ENCODE results near the gene PROSER3.

The PROSER3 gene

DNA sequence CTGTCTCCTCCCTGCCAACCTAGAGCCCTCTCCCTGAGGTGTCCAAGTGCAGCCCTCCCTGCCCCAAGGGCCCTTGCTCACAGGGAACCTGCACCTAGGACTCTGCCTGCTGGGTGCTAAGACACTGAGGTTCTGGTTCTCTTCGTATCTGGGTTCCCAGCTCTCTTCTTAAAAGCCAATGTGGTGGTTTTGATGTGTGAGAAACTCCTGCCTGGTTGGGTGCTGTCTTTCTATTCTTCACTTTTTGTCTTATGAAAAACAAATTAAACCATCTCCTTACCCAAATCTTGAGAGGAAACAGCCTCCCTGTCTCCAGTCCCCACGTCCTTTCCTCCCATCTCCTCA lies 44.5 kb upstream of the PROSER3 start:
- H3K9ac ChIP-seq, result no peak overlapping the region
- H3K79me2 ChIP-seq (ENCODE audit: insufficient read depth, low read depth), result peaks cover 4% of the 10 kb centered on the region
- H3K27ac ChIP-seq, result no peak overlapping the region
- H3K27me3 ChIP-seq (ENCODE audit: insufficient read depth, low read depth), result peaks cover 16% of the 10 kb centered on the region; the same call in 1 of the 2 replicates
- no peak overlapping the region for H3K4me2 ChIP-seq
- H3K36me3 ChIP-seq (ENCODE audit: insufficient read depth), result no peaks in the 10 kb centered on the region
- TF ChIP-seq, protein P1, sequence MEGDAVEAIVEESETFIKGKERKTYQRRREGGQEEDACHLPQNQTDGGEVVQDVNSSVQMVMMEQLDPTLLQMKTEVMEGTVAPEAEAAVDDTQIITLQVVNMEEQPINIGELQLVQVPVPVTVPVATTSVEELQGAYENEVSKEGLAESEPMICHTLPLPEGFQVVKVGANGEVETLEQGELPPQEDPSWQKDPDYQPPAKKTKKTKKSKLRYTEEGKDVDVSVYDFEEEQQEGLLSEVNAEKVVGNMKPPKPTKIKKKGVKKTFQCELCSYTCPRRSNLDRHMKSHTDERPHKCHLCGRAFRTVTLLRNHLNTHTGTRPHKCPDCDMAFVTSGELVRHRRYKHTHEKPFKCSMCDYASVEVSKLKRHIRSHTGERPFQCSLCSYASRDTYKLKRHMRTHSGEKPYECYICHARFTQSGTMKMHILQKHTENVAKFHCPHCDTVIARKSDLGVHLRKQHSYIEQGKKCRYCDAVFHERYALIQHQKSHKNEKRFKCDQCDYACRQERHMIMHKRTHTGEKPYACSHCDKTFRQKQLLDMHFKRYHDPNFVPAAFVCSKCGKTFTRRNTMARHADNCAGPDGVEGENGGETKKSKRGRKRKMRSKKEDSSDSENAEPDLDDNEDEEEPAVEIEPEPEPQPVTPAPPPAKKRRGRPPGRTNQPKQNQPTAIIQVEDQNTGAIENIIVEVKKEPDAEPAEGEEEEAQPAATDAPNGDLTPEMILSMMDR (conservative IDR thresholded peaks at IDR 0.05; ENCODE audit: low read depth, low read length), result no peak
- no peak overlapping the region for H2AFZ ChIP-seq (ENCODE audit: low read depth)
- H3K4me1 ChIP-seq (ENCODE audit: low read depth, poor library complexity, severe bottlenecking), result peaks cover 6% of the 10 kb centered on the region
- no peaks in the 10 kb centered on the region for H4K20me1 ChIP-seq (ENCODE audit: insufficient read depth)
- H3K4me3 ChIP-seq (IDR thresholded peaks at IDR 0.05; ENCODE audit: insufficient read depth, low read depth, low read length), result no peak overlapping the region

DNA sequence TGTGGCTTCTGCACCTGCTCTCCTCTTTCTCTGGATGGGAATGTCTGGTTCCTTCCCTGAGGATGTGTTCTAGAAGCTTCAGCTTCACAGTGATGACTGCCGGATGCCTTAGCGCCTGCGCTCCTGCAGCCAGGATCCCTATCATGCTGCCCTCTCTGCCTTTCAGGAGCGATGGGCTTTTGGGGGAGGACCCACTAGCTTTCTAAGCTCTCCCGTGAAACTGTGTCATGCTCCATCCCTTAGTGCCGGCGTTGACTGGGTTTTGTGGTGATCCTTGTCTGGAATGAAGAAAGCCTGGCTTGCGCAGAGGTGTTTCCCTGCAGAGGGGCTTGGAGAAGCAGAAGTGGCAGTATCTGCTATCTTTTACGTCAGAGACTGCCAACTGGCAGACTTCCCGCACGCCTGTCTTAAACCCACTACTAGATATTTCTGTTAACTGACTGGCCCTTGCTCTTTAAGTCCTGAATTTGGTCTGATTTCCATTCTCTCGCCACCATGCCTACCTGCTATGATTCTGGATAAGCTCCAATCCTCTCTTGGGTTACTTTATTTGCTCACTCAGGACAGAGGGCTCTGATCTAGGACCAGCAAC lies 44.0 kb upstream of the PROSER3 start:
- H3K36me3 ChIP-seq (ENCODE audit: insufficient read depth), result no peaks in the 10 kb centered on the region
- H4K20me1 ChIP-seq (ENCODE audit: insufficient read depth), result no peaks in the 10 kb centered on the region
- H3K27ac ChIP-seq, result no peak overlapping the region
- peaks cover 7% of the 10 kb centered on the region for H3K4me1 ChIP-seq (ENCODE audit: low read depth, poor library complexity, severe bottlenecking)
- TF ChIP-seq, protein P1 (conservative IDR thresholded peaks at IDR 0.05; ENCODE audit: low read depth, low read length), result no peak
- H3K79me2 ChIP-seq (ENCODE audit: insufficient read depth, low read depth), result peaks cover 9% of the 10 kb centered on the region
- no peak overlapping the region for H2AFZ ChIP-seq (ENCODE audit: low read depth)
- peaks cover 11% of the 10 kb centered on the region; the same call in 1 of the 2 replicates for H3K27me3 ChIP-seq (ENCODE audit: insufficient read depth, low read depth)
- H3K9ac ChIP-seq, result no peak overlapping the region
- no peak overlapping the region for H3K4me3 ChIP-seq (IDR thresholded peaks at IDR 0.05; ENCODE audit: insufficient read depth, low read depth, low read length)
- no peak overlapping the region for H3K4me2 ChIP-seq

DNA sequence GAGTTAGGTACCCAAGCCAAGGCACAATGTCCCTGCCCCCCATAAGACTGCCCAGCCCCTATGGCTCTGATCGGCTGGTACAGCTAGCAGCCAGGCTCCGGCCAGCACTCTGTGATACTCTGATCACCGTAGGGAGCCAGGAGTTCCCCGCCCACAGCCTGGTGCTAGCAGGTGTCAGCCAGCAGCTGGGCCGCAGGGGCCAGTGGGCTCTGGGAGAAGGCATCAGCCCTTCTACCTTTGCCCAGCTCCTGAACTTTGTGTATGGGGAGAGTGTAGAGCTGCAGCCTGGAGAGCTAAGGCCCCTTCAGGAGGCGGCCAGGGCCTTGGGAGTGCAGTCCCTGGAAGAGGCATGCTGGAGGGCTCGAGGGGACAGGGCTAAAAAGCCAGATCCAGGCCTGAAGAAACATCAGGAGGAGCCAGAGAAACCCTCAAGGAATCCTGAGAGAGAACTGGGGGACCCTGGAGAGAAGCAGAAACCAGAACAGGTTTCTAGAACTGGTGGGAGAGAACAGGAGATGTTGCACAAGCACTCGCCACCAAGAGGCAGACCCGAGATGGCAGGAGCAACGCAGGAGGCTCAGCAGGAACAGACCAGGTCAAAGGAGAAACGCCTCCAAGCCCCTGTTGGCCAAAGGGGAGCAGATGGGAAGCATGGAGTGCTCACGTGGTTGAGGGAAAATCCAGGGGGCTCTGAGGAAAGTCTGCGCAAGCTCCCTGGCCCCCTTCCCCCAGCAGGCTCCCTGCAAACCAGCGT lies 43.2 kb upstream of the PROSER3 start:
- Histone ChIP-seq H3K4me3 (IDR thresholded peaks at IDR 0.05; ENCODE audit: insufficient read depth, low read depth, low read length) (no peak overlapping the region), H3K4me2 (no peak overlapping the region), H3K79me2 (ENCODE audit: insufficient read depth, low read depth) (peaks cover 17% of the 10 kb centered on the region)

DNA sequence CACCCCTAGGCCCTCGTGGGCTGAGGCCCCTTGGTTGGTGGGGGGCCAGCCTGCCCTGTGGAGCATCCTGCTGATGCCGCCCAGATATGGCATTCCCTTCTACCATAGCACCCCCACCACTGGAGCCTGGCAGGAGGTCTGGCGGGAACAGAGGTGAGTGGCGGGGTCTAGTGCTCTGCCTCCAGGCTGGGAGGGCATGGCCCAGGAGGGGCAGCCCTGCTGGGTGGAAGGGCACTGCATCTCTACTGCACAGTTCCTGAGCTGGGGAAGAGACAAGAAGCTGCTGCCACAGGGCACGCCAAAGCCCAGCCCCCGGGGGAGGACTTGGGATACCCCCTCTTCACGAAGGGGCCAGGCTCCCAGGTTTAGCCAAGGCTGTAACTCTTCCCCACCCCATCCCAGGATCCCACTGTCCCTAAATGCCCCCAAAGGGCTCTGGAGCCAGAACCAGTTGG lies 42.6 kb upstream of the PROSER3 start:
- TF ChIP-seq, protein P1 (conservative IDR thresholded peaks at IDR 0.05; ENCODE audit: low read depth, low read length), result no peak
- Histone ChIP-seq H3K4me3 (IDR thresholded peaks at IDR 0.05; ENCODE audit: insufficient read depth, low read depth, low read length) (no peak overlapping the region), H3K4me2 (peak overlapping the region; percentile 96; the same call in 1 of the 2 replicates), H3K27me3 (ENCODE audit: insufficient read depth, low read depth) (peaks cover 10% of the 10 kb centered on the region; the same call in 1 of the 2 replicates), H3K27ac (no peak overlapping the region), H2AFZ (ENCODE audit: low read depth) (peak overlapping the region; percentile 94; the same call in 1 of the 2 replicates), H4K20me1 (ENCODE audit: insufficient read depth) (no peaks in the 10 kb centered on the region), H3K4me1 (ENCODE audit: low read depth, poor library complexity, severe bottlenecking) (peaks cover 15% of the 10 kb centered on the region), H3K9ac (no peak overlapping the region), H3K36me3 (ENCODE audit: insufficient read depth) (no peaks in the 10 kb centered on the region), H3K79me2 (ENCODE audit: insufficient read depth, low read depth) (peaks cover 21% of the 10 kb centered on the region)

More for the DNA sequence above, 43.2 kb upstream of the PROSER3 start:
- Histone ChIP-seq H3K36me3 (ENCODE audit: insufficient read depth) (no peaks in the 10 kb centered on the region), H3K27me3 (ENCODE audit: insufficient read depth, low read depth) (peaks cover 10% of the 10 kb centered on the region; the same call in 1 of the 2 replicates), H4K20me1 (ENCODE audit: insufficient read depth) (no peaks in the 10 kb centered on the region), H2AFZ (ENCODE audit: low read depth) (no peak overlapping the region), H3K9ac (no peak overlapping the region), H3K27ac (no peak overlapping the region), H3K4me1 (ENCODE audit: low read depth, poor library complexity, severe bottlenecking) (peaks cover 15% of the 10 kb centered on the region)
- TF ChIP-seq, protein P1 (conservative IDR thresholded peaks at IDR 0.05; ENCODE audit: low read depth, low read length), result no peak

Measured in KMS-11 (cell line).